Measurements from ENCODE around the gene CNOT4. TPM values are rescaled to one million over a fixed set of nuclear protein-coding genes. Genes with fewer than 3 reads are reported as not detected.
"Not testable (repeated sequence)": the region's sequence is repeated elsewhere in the genome, so short reads cannot be mapped to it uniquely, and the experiment has no call there.

CNOT4 gene
- total RNA-seq, 4 donors from 2014 or later = 17.8 to 35.0 (median 26.2) TPM

- no peaks in the 10 kb centered on the region for H3K27me3 ChIP-seq
- H3K9me3 ChIP-seq = no peaks in the 10 kb centered on the region
- no peak overlapping the region for H3K27ac ChIP-seq
- H3K36me3 ChIP-seq = peaks cover 0 to under 1% of the 10 kb centered on the region in 2 donors
- no peak for TF ChIP-seq CTCF (IDR thresholded peaks at IDR 0.05)
- ATAC-seq = no peak
- no peak overlapping the region for H3K4me3 ChIP-seq
- H3K4me1 ChIP-seq = peaks cover 0 to 34% (median 0%) of the 10 kb centered on the region in 3 donors
These were observed 60.5 kb downstream of the CNOT4 start for GRCh38 chr7:135449436-135449835.

GRCh38 chr7:135448753-135449152 is 61.1 kb downstream of the CNOT4 start:
- 89% methylated on average over 1 of the region's 1 CpG; no CpG with 5 or more reads in 1 of the 2 donors for WGBS, 2 donors (ENCODE audit: low coverage in 1 of 2)
- no peak overlapping the region for H3K27ac ChIP-seq
- H3K9me3 ChIP-seq = no peaks in the 10 kb centered on the region
- ATAC-seq = no peak
- H3K27me3 ChIP-seq = no peaks in the 10 kb centered on the region
- no peak overlapping the region for H3K4me3 ChIP-seq
- TF ChIP-seq POLR2A (IDR thresholded peaks at IDR 0.05) (no peak), CTCF (IDR thresholded peaks at IDR 0.05) (no peak), POLR2AphosphoS5 (IDR thresholded peaks at IDR 0.05) (no peak), EP300 (IDR thresholded peaks at IDR 0.05) (no peak)
- peaks cover 0 to 33% (median 0%) of the 10 kb centered on the region in 3 donors for H3K4me1 ChIP-seq
- H3K36me3 ChIP-seq = peaks cover 0 to 6% of the 10 kb centered on the region in 2 donors

- H3K27ac ChIP-seq = no peak overlapping the region
- H3K9me3 ChIP-seq = no peaks in the 10 kb centered on the region
- 100% methylated on average over 3 of the region's 3 CpGs; no CpG with 5 or more reads in 1 of the 2 donors for WGBS, 2 donors (ENCODE audit: low coverage in 1 of 2)
- ATAC-seq = no peak
- no peaks in the 10 kb centered on the region for H3K27me3 ChIP-seq
- H3K4me1 ChIP-seq = peaks cover 0 to 33% (median 0%) of the 10 kb centered on the region in 3 donors
- peaks cover 0 to 6% of the 10 kb centered on the region in 2 donors for H3K36me3 ChIP-seq
- no peak overlapping the region for H3K4me3 ChIP-seq
- TF ChIP-seq POLR2AphosphoS5 (IDR thresholded peaks at IDR 0.05) = no peak
These were observed 62.2 kb downstream of the CNOT4 start for GRCh38 chr7:135447748-135448147.

- peaks cover 0 to 6% of the 10 kb centered on the region in 2 donors for H3K36me3 ChIP-seq
- peaks cover 0 to 23% (median 0%) of the 10 kb centered on the region in 3 donors for H3K4me1 ChIP-seq
- ATAC-seq = no peak
- no peak overlapping the region for H3K4me3 ChIP-seq
- TF ChIP-seq EP300 (IDR thresholded peaks at IDR 0.05) (no peak), POLR2A (IDR thresholded peaks at IDR 0.05) (no peak), POLR2AphosphoS5 (IDR thresholded peaks at IDR 0.05) (no peak), CTCF (IDR thresholded peaks at IDR 0.05) (no peak)
- no peak overlapping the region for H3K27ac ChIP-seq
- no peaks in the 10 kb centered on the region for H3K27me3 ChIP-seq
- H3K9me3 ChIP-seq = no peaks in the 10 kb centered on the region
These were observed 64.2 kb downstream of the CNOT4 start for GRCh38 chr7:135445690-135446089.

DNA sequence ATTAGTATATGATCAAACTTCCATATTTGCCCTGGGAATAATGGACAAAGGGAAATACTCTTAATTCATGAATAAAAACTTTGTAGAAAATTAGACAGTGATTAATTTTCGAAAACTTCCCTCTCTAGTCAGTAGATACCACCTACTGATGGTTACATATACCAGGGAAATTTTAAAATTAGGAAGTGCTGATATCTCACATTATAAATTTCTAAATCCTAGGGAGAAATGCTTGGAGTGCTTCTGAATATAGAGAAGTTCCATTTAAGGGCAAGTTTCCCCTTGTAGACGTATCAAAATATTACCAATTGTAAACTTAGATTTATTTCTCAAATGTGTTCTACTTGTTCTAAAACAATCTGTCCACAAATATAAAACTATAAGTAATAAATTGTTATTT is 64.6 kb downstream of the CNOT4 start:
- not testable (repeated sequence) for H3K9me3 ChIP-seq, H3K4me3 ChIP-seq, H3K27ac ChIP-seq, H3K36me3 ChIP-seq, H3K27me3 ChIP-seq, ATAC-seq
- 75 to 89% methylated on average over 2 of the region's 2 CpGs for WGBS, 2 donors (ENCODE audit: low coverage in 1 of 2)
- H3K4me1 ChIP-seq = peaks cover 0 to 23% (median 0%) of the 10 kb centered on the region in 3 donors

DNA sequence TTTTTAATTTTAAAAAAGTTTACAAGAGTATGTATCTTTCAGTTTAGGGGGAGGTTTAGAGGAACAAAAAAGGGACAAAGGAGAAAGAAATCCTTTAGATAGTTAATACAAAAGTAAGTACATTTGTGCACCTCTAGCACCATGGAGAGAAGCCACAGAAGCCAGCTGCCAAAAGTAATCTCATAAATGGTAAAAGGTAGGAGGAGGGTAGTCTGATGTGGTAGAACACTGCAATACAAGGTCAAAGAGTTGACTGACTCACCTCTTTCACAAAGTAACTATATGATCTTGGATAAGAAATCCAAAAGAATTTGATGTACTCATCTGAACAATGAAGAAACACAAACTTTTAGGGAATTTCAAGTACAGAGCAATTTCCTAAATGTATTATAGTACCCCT is 68.1 kb downstream of the CNOT4 start:
- no peak for ATAC-seq
- TF ChIP-seq POLR2AphosphoS5 (IDR thresholded peaks at IDR 0.05) (no peak), CTCF (IDR thresholded peaks at IDR 0.05) (no peak), POLR2A (IDR thresholded peaks at IDR 0.05) (no peak), EP300 (IDR thresholded peaks at IDR 0.05) (no peak)
- Histone ChIP-seq H3K4me1 (no peaks in the 10 kb centered on the region), H3K27ac (no peak overlapping the region), H3K4me3 (no peak overlapping the region), H3K9me3 (no peaks in the 10 kb centered on the region), H3K36me3 (peaks cover 0 to 20% of the 10 kb centered on the region in 2 donors), H3K27me3 (no peaks in the 10 kb centered on the region)
